CD4-positive, alpha-beta T cell (primary cell): ENCODE data around the gene AKNAD1. TPM values are rescaled to one million over a fixed set of nuclear protein-coding genes. Genes with fewer than 3 reads are reported as not detected.

Experiments used
- ATAC-seq: fragments of 200-7000 bp; cut with Tn5 transposase; one replicate; pipeline ENCODE4 v1.10.0; 2022; ENCODE audit warnings: mild to moderate bottlenecking; ENCODE audit not compliant: poor library complexity
- CTCF ChIA-PET: fragments of 350-600 bp; sonication (Branson Sonifier 250); formaldehyde crosslinking; loops from one replicate; lab custom pipeline; 2021; ENCODE audit warnings: antibody characterized with exemption, inconsistent platforms; lab: Charles Lee
- POLR2A ChIA-PET: fragments of 350-600 bp; sonication (Branson Sonifier 250); formaldehyde crosslinking; loops from one replicate; lab custom pipeline; 2021; ENCODE audit warnings: antibody characterized with exemption, inconsistent platforms; lab: Charles Lee
- DNase-seq, 14 experiments: peaks; one replicate each; pipeline ENCODE4 v3.0.0-alpha.2; 2013 to 2020; ENCODE audit warnings: mixed read lengths in 2 of 14
- H3K27ac ChIP-seq, 2 donors: one replicate each; pipeline versions ENCODE4 v1.5.1 to v1.7.0; 2013; ENCODE audit warnings: low read length in 2 of 2, low read depth in 1 of 2, mild to moderate bottlenecking in 1 of 2
- H3K27me3 ChIP-seq, 2 experiments: 1 replicate in 1 of 2; 2 replicates in 1 of 2; pipeline versions ENCODE4 v1.6.1 to v1.7.0; 2013; ENCODE audit warnings: low read length in 2 of 2, control low read depth in 1 of 2, mild to moderate bottlenecking in 1 of 2, moderate library complexity in 1 of 2; ENCODE audit not compliant: insufficient read depth in 2 of 2, control insufficient read depth in 1 of 2
- H3K36me3 ChIP-seq: one replicate; pipeline ENCODE4 v1.6.1; 2013; ENCODE audit warnings: low read length, control low read depth; ENCODE audit not compliant: insufficient read depth
- H3K4me1 ChIP-seq: one replicate; pipeline ENCODE4 v1.6.1; 2013; ENCODE audit warnings: low read length, control low read depth; ENCODE audit not compliant: insufficient read depth
- H3K4me3 ChIP-seq: one replicate; pipeline ENCODE4 v1.5.1; 2013; ENCODE audit warnings: mild to moderate bottlenecking, low read length, moderate library complexity
- H3K9me3 ChIP-seq, 2 experiments: 1 replicate in 1 of 2; 2 replicates in 1 of 2; pipeline versions ENCODE4 v1.6.1 to v1.7.0; 2013; ENCODE audit warnings: low read length in 2 of 2, mild to moderate bottlenecking in 2 of 2, control low read depth in 1 of 2, moderate library complexity in 1 of 2; ENCODE audit not compliant: control insufficient read depth in 1 of 2, insufficient read depth in 1 of 2
- H3K27ac Mint-ChIP-seq: one replicate; pipeline ENCODE4 v1.8.0; 2020; ENCODE audit warnings: mixed read lengths
- H3K27me3 Mint-ChIP-seq: one replicate; pipeline ENCODE4 v1.8.0; 2021; ENCODE audit warnings: mixed read lengths
- H3K36me3 Mint-ChIP-seq: one replicate; pipeline ENCODE4 v1.8.0; 2021; ENCODE audit warnings: low read depth, mixed read lengths
- H3K4me1 Mint-ChIP-seq: one replicate; pipeline ENCODE4 v1.8.0; 2021; ENCODE audit warnings: low read depth, mixed read lengths
- H3K4me3 Mint-ChIP-seq: one replicate; pipeline ENCODE4 v1.8.0; 2020; ENCODE audit warnings: mild to moderate bottlenecking, mixed read lengths
- H3K9me3 Mint-ChIP-seq: one replicate; pipeline ENCODE4 v1.8.0; 2020; ENCODE audit warnings: mixed read lengths
- CTCF ChIP-seq: fragments of 200-600 bp; IDR thresholded peaks from one replicate; pipeline ENCODE4 v1.8.0; 2022; ENCODE audit warnings: antibody characterized with exemption, mild to moderate bottlenecking
- intact Hi-C, 2 experiments: fragments of 100-400 bp; cut with DNase I in 1 of 2; cut with micrococcal nuclease in 1 of 2; formaldehyde crosslinking; loops; one replicate each; pipeline versions ENCODE4 v1.15.1 to v1.9.0; 2023 to 2025; cut with DNase I, micrococcal nuclease
- total RNA-seq, 174 experiments: library from RNA in 2 of 174; stranded (reverse) in 2 of 174; gene quantifications; one replicate each; pipeline ENCODE4 v1.2.3 and lab custom pipeline; 2021 to 2026

Gene AKNAD1
- total RNA-seq, 2 experiments from 2014 or later: not detected

- ChIA-PET CTCF (no interaction called here), POLR2A (no interaction called here)
- intact Hi-C loops: no loop called here
- no peaks in the 10 kb centered on the region for H3K36me3 Mint-ChIP-seq
- no peaks in the 10 kb centered on the region for H3K4me1 ChIP-seq
- no peaks in the 10 kb centered on the region for H3K9me3 Mint-ChIP-seq
- H3K4me3 Mint-ChIP-seq: no peak overlapping the region
- H3K4me3 ChIP-seq: no peak overlapping the region
- H3K4me1 Mint-ChIP-seq: peaks cover 14% of the 10 kb centered on the region
- no peak overlapping the region for H3K27ac Mint-ChIP-seq
- no peaks in the 10 kb centered on the region for H3K9me3 ChIP-seq
- no peak for DNase-seq
- ATAC-seq: no peak
- peaks cover 4 to 7% of the 10 kb centered on the region in 2 experiments for H3K27me3 ChIP-seq
- H3K36me3 ChIP-seq: no peaks in the 10 kb centered on the region
- peaks cover 32% of the 10 kb centered on the region for H3K27me3 Mint-ChIP-seq
- no peak for TF ChIP-seq CTCF
- no peak overlapping the region for H3K27ac ChIP-seq
Observed at GRCh38 chr1:108854221-108855019, 2.5 kb downstream of the AKNAD1 start.

- intact Hi-C loops: no loop called here
- H3K4me1 Mint-ChIP-seq: peaks cover 6% of the 10 kb centered on the region
- H3K9me3 ChIP-seq: no peaks in the 10 kb centered on the region
- CTCF ChIA-PET: interaction anchor here (1.8 kb wide), 1 partner anchor 24 kb away, joined by 4 read pairs; no protein-coding TSS in a partner anchor
- H3K27ac ChIP-seq: no peak overlapping the region
- H3K27ac Mint-ChIP-seq: no peak overlapping the region
- peaks cover 4 to 5% of the 10 kb centered on the region in 2 experiments for H3K27me3 ChIP-seq
- no peaks in the 10 kb centered on the region for H3K4me1 ChIP-seq
- H3K36me3 Mint-ChIP-seq: no peaks in the 10 kb centered on the region
- H3K9me3 Mint-ChIP-seq: no peaks in the 10 kb centered on the region
- DNase-seq (peak in 1 of 14 experiments; percentile 3), ATAC-seq (no peak)
- no peaks in the 10 kb centered on the region for H3K36me3 ChIP-seq
- no peak for TF ChIP-seq CTCF
- POLR2A ChIA-PET: interaction anchor here (1.2 kb wide), 1 partner anchor 44 kb away, joined by 4 read pairs; no protein-coding TSS in a partner anchor
- peaks cover 17% of the 10 kb centered on the region for H3K27me3 Mint-ChIP-seq
- H3K4me3 ChIP-seq: no peak overlapping the region
- H3K4me3 Mint-ChIP-seq: no peak overlapping the region
Observed at GRCh38 chr1:108852221-108852975, 4.5 kb downstream of the AKNAD1 start.

GRCh38 chr1:108851567-108851966 lies 5.3 kb downstream of the AKNAD1 start:
- DNase-seq: no peak
- no peak overlapping the region for H3K4me3 ChIP-seq

More at GRCh38 chr1:108851567-108851966, 5.3 kb downstream of the AKNAD1 start:
- intact Hi-C loops: no loop called here
- Histone ChIP-seq H3K4me1 (no peaks in the 10 kb centered on the region), H3K9me3 (no peaks in the 10 kb centered on the region), H3K27ac (no peak overlapping the region), H3K36me3 (no peaks in the 10 kb centered on the region), H3K27me3 (peaks cover 0 to 4% of the 10 kb centered on the region in 2 experiments)
- ATAC-seq: no peak
- H3K27me3 Mint-ChIP-seq: peaks cover 16% of the 10 kb centered on the region
- H3K36me3 Mint-ChIP-seq: no peaks in the 10 kb centered on the region
- ChIA-PET CTCF (interaction anchor here (1.8 kb wide), 1 partner anchor 23 kb away, joined by 4 read pairs; no protein-coding TSS in a partner anchor), POLR2A (interaction anchor here (1.2 kb wide), 1 partner anchor 45 kb away, joined by 4 read pairs; no protein-coding TSS in a partner anchor)
- TF ChIP-seq CTCF: no peak
- H3K4me1 Mint-ChIP-seq: peaks cover 6% of the 10 kb centered on the region
- no peak overlapping the region for H3K4me3 Mint-ChIP-seq
- H3K27ac Mint-ChIP-seq: no peak overlapping the region
- H3K9me3 Mint-ChIP-seq: no peaks in the 10 kb centered on the region
